Mesodermal cell (in vitro differentiated cells): ENCODE measurements around the gene ZNF708.
"Not testable (repeated sequence)": the region's sequence is repeated elsewhere in the genome, so short reads cannot be mapped to it uniquely, and the experiment has no call there.

Experiments
- H3K27ac ChIP-seq: 2 replicates; pipeline ENCODE4 v1.7.0; 2013; ENCODE audit warnings: mild to moderate bottlenecking, low read depth, low read length, moderate library complexity; ENCODE audit not compliant: severe bottlenecking
- H3K36me3 ChIP-seq: 2 replicates; pipeline ENCODE4 v1.7.1; 2013; ENCODE audit warnings: mild to moderate bottlenecking, low read length, moderate library complexity; ENCODE audit not compliant: control insufficient read depth, insufficient read depth
- H3K4me1 ChIP-seq: one replicate; pipeline ENCODE4 v1.7.1; 2013; ENCODE audit warnings: mild to moderate bottlenecking, low read length; ENCODE audit not compliant: insufficient read depth, control insufficient read depth, poor library complexity, severe bottlenecking
- H3K4me3 ChIP-seq: 2 replicates; pipeline ENCODE4 v1.7.0; 2013; ENCODE audit warnings: low read length, control low read depth, mild to moderate bottlenecking; ENCODE audit not compliant: insufficient read depth, poor library complexity, severe bottlenecking; ENCODE audit errors: extremely low read depth
- H3K9me3 ChIP-seq: 2 replicates; pipeline ENCODE4 v1.7.1; 2013; ENCODE audit warnings: mild to moderate bottlenecking, low read length, moderate library complexity; ENCODE audit not compliant: control insufficient read depth
- WGBS, 2 experiments: methylation state at CpG; one replicate each; pipeline ENCODE4 v1.1.5; 2013; ENCODE audit warnings: missing lambda C conversion rate in 2 of 2; ENCODE audit not compliant: insufficient coverage in 2 of 2; 5-methylcytosine and 5-hydroxymethylcytosine counted together

The ZNF708 gene

GRCh38 chr19:21260164-21260847, 68.9 kb downstream of the ZNF708 start:
- WGBS, 2 experiments, result 91 to 94% methylated on average over 30 to 36 of the region's 36 CpGs
- no peak overlapping the region for H3K27ac ChIP-seq
- no peaks in the 10 kb centered on the region for H3K4me1 ChIP-seq
- no peaks in the 10 kb centered on the region for H3K36me3 ChIP-seq
- no peak overlapping the region for H3K4me3 ChIP-seq
- peaks cover 25% of the 10 kb centered on the region for H3K9me3 ChIP-seq

GRCh38 chr19:21259421-21260124, 69.6 kb downstream of the ZNF708 start:
- not testable (repeated sequence) for H3K4me1 ChIP-seq, H3K4me3 ChIP-seq, H3K36me3 ChIP-seq, H3K27ac ChIP-seq
- 85 to 88% methylated on average over 21 of the region's 27 CpGs for WGBS, 2 experiments
- peaks cover 23% of the 10 kb centered on the region for H3K9me3 ChIP-seq

- Histone ChIP-seq H3K27ac (no peak overlapping the region), H3K4me3 (no peak overlapping the region), H3K36me3 (no peaks in the 10 kb centered on the region), H3K4me1 (no peaks in the 10 kb centered on the region), H3K9me3 (peaks cover 11% of the 10 kb centered on the region)
- 44 to 50% methylated on average over 1 of the region's 1 CpG for WGBS, 2 experiments
Measured at GRCh38 chr19:21256722-21257121, 72.5 kb downstream of the ZNF708 start.
